H1 (cell line): Measurements from ENCODE around the gene ANKS1A.

ENCODE experiments used
- CEBPB ChIP-seq: IDR thresholded peaks from 2 replicates; pipeline ENCODE4 v1.6.1; 2012; ENCODE audit warnings: low read depth, low read length
- CREB1 ChIP-seq: IDR thresholded peaks from 2 replicates; pipeline ENCODE4 v1.6.1; 2012; ENCODE audit warnings: inconsistent platforms
- EZH2 ChIP-seq: fragments of 200-600 bp; sonication (generic); IDR thresholded peaks from 2 replicates; pipeline ENCODE4 v1.7.1; 2012; ENCODE audit warnings: low read depth, mild to moderate bottlenecking, moderate library complexity, low read length, inconsistent platforms; ENCODE audit not compliant: severe bottlenecking
- JUND ChIP-seq: IDR thresholded peaks from 2 replicates; pipeline ENCODE4 v1.6.1; 2011; ENCODE audit warnings: mild to moderate bottlenecking, improper control_type of control experiment, low read length
- POLR2A ChIP-seq, 2 experiments: IDR thresholded peaks; 1 replicate in 1 of 2; 2 replicates in 1 of 2; pipeline ENCODE4 v1.6.1; 2011; ENCODE audit warnings: low read depth in 2 of 2, low read length in 2 of 2, mild to moderate bottlenecking in 2 of 2; ENCODE audit errors: control extremely low read depth in 1 of 2
- POLR2AphosphoS5 ChIP-seq: IDR thresholded peaks from 2 replicates; pipeline ENCODE4 v1.6.1; 2011; ENCODE audit warnings: low read depth, low read length
- RXRA ChIP-seq: IDR thresholded peaks from 2 replicates; pipeline ENCODE4 v1.6.1; 2011; ENCODE audit warnings: low read depth, mild to moderate bottlenecking, low read length, moderate library complexity; ENCODE audit not compliant: insufficient read depth
- TAF1 ChIP-seq: IDR thresholded peaks from 2 replicates; pipeline ENCODE4 v1.6.1; 2011; ENCODE audit warnings: mild to moderate bottlenecking, low read depth, low read length
- TF ChIP-seq, protein P1 (sequence below), 3 experiments: IDR thresholded peaks; 1 replicate in 2 of 3; 2 replicates in 1 of 3; pipeline versions ENCODE4 v1.5.1 to v1.6.1; 2011; ENCODE audit warnings: low read length in 3 of 3, mild to moderate bottlenecking in 3 of 3, inconsistent platforms in 2 of 3, low read depth in 1 of 3, moderate library complexity in 1 of 3; ENCODE audit not compliant: insufficient read depth in 1 of 3; ENCODE audit errors: control extremely low read depth in 1 of 3

- TF ChIP-seq TAF1, result no peak
- no peak for TF ChIP-seq POLR2A (IDR thresholded peaks at IDR 0.05; ENCODE audit: control extremely low read depth in 1 of 2, low read depth in 2 of 2, low read length in 2 of 2)
- TF ChIP-seq, protein P1, sequence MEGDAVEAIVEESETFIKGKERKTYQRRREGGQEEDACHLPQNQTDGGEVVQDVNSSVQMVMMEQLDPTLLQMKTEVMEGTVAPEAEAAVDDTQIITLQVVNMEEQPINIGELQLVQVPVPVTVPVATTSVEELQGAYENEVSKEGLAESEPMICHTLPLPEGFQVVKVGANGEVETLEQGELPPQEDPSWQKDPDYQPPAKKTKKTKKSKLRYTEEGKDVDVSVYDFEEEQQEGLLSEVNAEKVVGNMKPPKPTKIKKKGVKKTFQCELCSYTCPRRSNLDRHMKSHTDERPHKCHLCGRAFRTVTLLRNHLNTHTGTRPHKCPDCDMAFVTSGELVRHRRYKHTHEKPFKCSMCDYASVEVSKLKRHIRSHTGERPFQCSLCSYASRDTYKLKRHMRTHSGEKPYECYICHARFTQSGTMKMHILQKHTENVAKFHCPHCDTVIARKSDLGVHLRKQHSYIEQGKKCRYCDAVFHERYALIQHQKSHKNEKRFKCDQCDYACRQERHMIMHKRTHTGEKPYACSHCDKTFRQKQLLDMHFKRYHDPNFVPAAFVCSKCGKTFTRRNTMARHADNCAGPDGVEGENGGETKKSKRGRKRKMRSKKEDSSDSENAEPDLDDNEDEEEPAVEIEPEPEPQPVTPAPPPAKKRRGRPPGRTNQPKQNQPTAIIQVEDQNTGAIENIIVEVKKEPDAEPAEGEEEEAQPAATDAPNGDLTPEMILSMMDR (IDR thresholded peaks at IDR 0.05; ENCODE audit: control extremely low read depth in 1 of 3, insufficient read depth in 1 of 3, low read depth in 1 of 3, low read length in 3 of 3), result no peak
- TF ChIP-seq EZH2, result no peak
- no peak for TF ChIP-seq JUND
- no peak for TF ChIP-seq CREB1
- TF ChIP-seq CEBPB, result no peak
- TF ChIP-seq POLR2AphosphoS5, result no peak
- TF ChIP-seq RXRA, result no peak
Observed at GRCh38 chr6:35019171-35019570, 130.1 kb downstream of the ANKS1A start.
